HepG2 (cell line): ENCODE results near the gene SULT2B1. TPM values are rescaled to one million over a fixed set of nuclear protein-coding genes. Genes with fewer than 3 reads are reported as not detected.

ENCODE experiments used
- ATAC-seq: fragments of 200-7000 bp; cut with Tn5 transposase; 3 replicates; pipeline ENCODE4 v1.9.1; 2020; ENCODE audit warnings: mild to moderate bottlenecking, moderate library complexity
- BruUV-seq: library from RNA; stranded (reverse); fragments of 400-500 nt; replicated peaks from 2 replicates; lab custom pipeline; 2021; lab: Mats Ljungman, UMichigan
- CTCF ChIA-PET: fragments of 300-600 bp; formaldehyde crosslinking; extraction: SDS; loops from one replicate; lab custom pipeline; 2021; ENCODE audit warnings: low total read pairs, inconsistent platforms, low intra/inter-chr PET ratio; lab: Yijun Ruan, JAX
- POLR2A ChIA-PET: fragments of 350-600 bp; sonication (Branson Sonifier 250); formaldehyde crosslinking; loops from one replicate; lab custom pipeline; 2020; ENCODE audit warnings: antibody characterized with exemption, inconsistent platforms; lab: Yijun Ruan, JAX
- DNase-seq: peaks from one replicate; pipeline ENCODE4 v3.0.0-alpha.2; 2015; ENCODE audit warnings: low spot score
- FAIRE-seq: peaks from 3 replicates; lab custom pipeline; 2011; peaks lifted over from hg19 to GRCh38; lab: Jason Lieb, UNC
- H2AFZ ChIP-seq: one replicate; pipeline ENCODE4 v1.6.1; 2011; ENCODE audit warnings: low read length, inconsistent platforms
- H3K27ac ChIP-seq: fragments of 300-600 bp; 3 replicates; pipeline ENCODE4 v1.8.0; 2011; ENCODE audit warnings: mixed run types, mild to moderate bottlenecking, mixed read lengths, low read length, inconsistent platforms; ENCODE audit not compliant: insufficient read depth; ENCODE audit errors: extremely low read length
- H3K27me3 ChIP-seq, 2 experiments: fragments of 200-600 bp in 1 of 2; 2 replicates in 1 of 2; 3 replicates in 1 of 2; pipeline versions ENCODE4 v1.6.0 to v1.8.0; 2011; ENCODE audit warnings: low read length in 2 of 2, mild to moderate bottlenecking in 2 of 2, moderate library complexity in 2 of 2, inconsistent platforms in 1 of 2; ENCODE audit not compliant: insufficient read depth in 2 of 2, control insufficient read depth in 1 of 2
- H3K36me3 ChIP-seq, 2 experiments: fragments of 200-600 bp in 1 of 2; replicated peaks in 1 of 2; 2 replicates in 1 of 2; 3 replicates in 1 of 2; pipeline versions ENCODE4 v1.5.1 to v1.8.0; 2011; ENCODE audit warnings: low read length in 2 of 2, inconsistent platforms in 1 of 2; ENCODE audit not compliant: insufficient read depth in 2 of 2, control insufficient read depth in 1 of 2
- H3K4me1 ChIP-seq: 2 replicates; pipeline ENCODE4 v1.5.1; 2012; ENCODE audit warnings: low read length, inconsistent platforms; ENCODE audit not compliant: insufficient read depth
- H3K4me2 ChIP-seq: 2 replicates; pipeline ENCODE4 v1.6.0; 2011; ENCODE audit warnings: low read depth, low read length, inconsistent platforms
- H3K4me3 ChIP-seq, 3 experiments: fragments of 200-600 bp in 1 of 3; sonication (generic), shearing (Covaris generic) in 1 of 3; replicated peaks in 1 of 3; 2 replicates each; pipeline ENCODE4 v1.5.1; 2011 to 2016; ENCODE audit warnings: low read length in 3 of 3, inconsistent platforms in 2 of 3, low read depth in 2 of 3, mild to moderate bottlenecking in 2 of 3, control low read depth in 1 of 3, mixed read lengths in 1 of 3; ENCODE audit not compliant: insufficient read depth in 1 of 3
- H3K79me2 ChIP-seq: one replicate; pipeline ENCODE4 v1.6.1; 2011; ENCODE audit warnings: low read length, inconsistent platforms; ENCODE audit not compliant: insufficient read depth
- H3K9ac ChIP-seq: 2 replicates; pipeline ENCODE4 v1.6.0; 2011; ENCODE audit warnings: mild to moderate bottlenecking, low read depth, low read length, inconsistent platforms; ENCODE audit not compliant: insufficient read depth
- H3K9me3 ChIP-seq: 2 replicates; pipeline ENCODE4 v1.5.1; 2012; ENCODE audit warnings: mild to moderate bottlenecking, low read length
- H4K20me1 ChIP-seq: 2 replicates; pipeline ENCODE4 v1.6.0; 2011; ENCODE audit warnings: inconsistent platforms, mild to moderate bottlenecking, low read length, moderate library complexity; ENCODE audit not compliant: insufficient read depth
- ASH2L ChIP-seq: fragments of 300-600, 200-600 bp; sonication (generic); IDR thresholded peaks from 2 replicates; pipeline ENCODE4 v1.7.0; 2017; ENCODE audit warnings: low read depth, mild to moderate bottlenecking, moderate library complexity, mixed read lengths, low read length; ENCODE audit not compliant: insufficient read length
- NFYB ChIP-seq: sonication (generic); formaldehyde crosslinking; IDR thresholded peaks from 2 replicates; pipeline ENCODE4 v1.4.0; 2020; ENCODE audit warnings: missing genetic modification reagents
- SMAD1 ChIP-seq: sonication (generic); formaldehyde crosslinking; IDR thresholded peaks from 2 replicates; pipeline ENCODE4 v1.4.0; 2020; ENCODE audit warnings: missing genetic modification reagents, low read depth, mild to moderate bottlenecking, borderline replicate concordance
- TBL1XR1 ChIP-seq: fragments of 150-350 bp; IDR thresholded peaks from 2 replicates; pipeline ENCODE4 v1.6.1; 2014; ENCODE audit warnings: borderline replicate concordance, low read length; ENCODE audit not compliant: partially characterized antibody
- ZIK1 ChIP-seq: sonication (generic); formaldehyde crosslinking; IDR thresholded peaks from 2 replicates; pipeline ENCODE4 v1.5.0; 2020; ENCODE audit warnings: mild to moderate bottlenecking, low read depth, missing genetic modification reagents, borderline replicate concordance
- ZNF33B ChIP-seq: sonication (generic); formaldehyde crosslinking; IDR thresholded peaks from 2 replicates; pipeline ENCODE4 v1.5.1; 2020; ENCODE audit warnings: mild to moderate bottlenecking, missing genetic modification reagents
- WGBS: methylation state at CpG from one replicate; pipeline ENCODE4 v1.1.6; 2017; ENCODE audit warnings: low lambda C conversion rate; 5-methylcytosine and 5-hydroxymethylcytosine counted together
- in situ Hi-C: cut with HindIII; loops from 2 replicates; pipeline ENCODE4 v1.10.0; 2017; ENCODE audit warnings: low pct_unique_long_range_greater_than_20kb; ENCODE audit not compliant: extremely low pct_ligation_motif_present
- intact Hi-C: fragments of 100-400 bp; cut with micrococcal nuclease; formaldehyde crosslinking; loops from one replicate; pipeline ENCODE4 v1.10.0; 2022; ENCODE audit not compliant: unreplicated experiment
- polyA plus RNA-seq, 8 experiments: library from polyadenylated mRNA; depleted of rRNA in 3 of 8; stranded (reverse) in 7 of 8; unstranded in 1 of 8; fragments of >200 nt; fragmentation: Illumina TruSeq in 4 of 8; extraction: Trizol in 4 of 8; gene quantifications; 2 replicates each; pipeline versions ENCODE4 v1.2.1 to v1.2.3, GENCODE V29; 2011 to 2016; ENCODE audit warnings: low read depth in 4 of 8, missing spikeins in 1 of 8, mixed read lengths in 1 of 8; ENCODE audit not compliant: insufficient read depth in 1 of 8
- total RNA-seq, 5 experiments: library from RNA; depleted of rRNA; stranded (reverse); fragments of >200 nt; fragmentation: Illumina TruSeq; extraction: Trizol; gene quantifications; 2 replicates each; pipeline ENCODE4 v1.2.3, GENCODE V29; 2016; ENCODE audit warnings: low read depth in 1 of 5
- TF ChIP-seq, protein P1 (sequence below): sonication (generic); formaldehyde crosslinking; IDR thresholded peaks from 2 replicates; pipeline ENCODE4 v1.8.1; 2022; ENCODE audit warnings: low read depth, mild to moderate bottlenecking, missing genetic modification reagents
- TF ChIP-seq, protein P2 (sequence below): sonication (generic); formaldehyde crosslinking; IDR thresholded peaks from 2 replicates; pipeline ENCODE4 v1.8.0; 2022; ENCODE audit warnings: mild to moderate bottlenecking, missing genetic modification reagents, moderate library complexity
- TF ChIP-seq, protein P3 (sequence below): sonication (generic); formaldehyde crosslinking; IDR thresholded peaks from 2 replicates; pipeline ENCODE4 v1.4.0; 2020; ENCODE audit warnings: mild to moderate bottlenecking, low read depth, missing genetic modification reagents

Gene SULT2B1
- total and polyA plus RNA-seq, 2 of the 13 experiments (the other 11 are each of a cell fraction or from before 2014, with no cell fraction given): 0.13 TPM; not detected in 1

DNA sequence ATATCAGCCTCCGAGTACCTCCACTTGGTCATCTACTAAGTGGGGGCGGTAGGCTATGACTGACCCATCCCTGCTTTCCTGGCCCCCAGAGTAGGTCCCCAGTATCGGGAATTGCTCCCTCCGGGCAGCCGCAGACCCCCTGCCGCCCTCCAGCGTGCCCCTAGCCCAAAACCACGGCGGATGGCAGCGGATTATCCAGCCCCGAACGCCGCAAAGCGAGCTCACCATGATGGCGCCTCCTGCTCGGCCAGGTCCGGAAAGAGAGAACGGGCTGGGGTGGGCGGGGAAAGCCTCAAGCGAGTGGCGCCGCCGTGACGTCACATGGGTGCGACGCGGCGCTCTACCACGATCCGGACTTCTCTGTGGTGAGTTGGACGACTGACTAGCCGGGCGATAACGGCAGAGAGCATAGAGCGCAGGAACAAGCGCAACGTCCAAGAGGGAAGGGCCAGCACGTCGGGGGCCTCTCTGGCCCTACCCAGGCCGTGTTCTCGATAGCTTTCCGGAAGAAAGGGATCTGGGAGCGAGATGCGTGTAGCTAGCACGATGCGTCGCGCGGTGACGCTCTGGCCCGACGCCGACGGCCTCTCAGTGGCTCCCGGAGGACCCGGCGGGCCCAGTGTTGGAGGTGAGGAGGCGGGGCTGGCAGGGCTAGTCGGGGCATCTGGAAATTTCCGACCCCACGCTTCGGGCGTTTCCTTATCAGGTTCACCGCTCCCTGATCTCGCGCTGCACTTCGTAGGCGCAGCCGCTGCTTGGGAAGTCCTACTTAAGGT lies 67.1 kb downstream of the SULT2B1 start, which contains the start of the genes RPL18 and SPHK2 (continued):
- TF ChIP-seq, protein P1, sequence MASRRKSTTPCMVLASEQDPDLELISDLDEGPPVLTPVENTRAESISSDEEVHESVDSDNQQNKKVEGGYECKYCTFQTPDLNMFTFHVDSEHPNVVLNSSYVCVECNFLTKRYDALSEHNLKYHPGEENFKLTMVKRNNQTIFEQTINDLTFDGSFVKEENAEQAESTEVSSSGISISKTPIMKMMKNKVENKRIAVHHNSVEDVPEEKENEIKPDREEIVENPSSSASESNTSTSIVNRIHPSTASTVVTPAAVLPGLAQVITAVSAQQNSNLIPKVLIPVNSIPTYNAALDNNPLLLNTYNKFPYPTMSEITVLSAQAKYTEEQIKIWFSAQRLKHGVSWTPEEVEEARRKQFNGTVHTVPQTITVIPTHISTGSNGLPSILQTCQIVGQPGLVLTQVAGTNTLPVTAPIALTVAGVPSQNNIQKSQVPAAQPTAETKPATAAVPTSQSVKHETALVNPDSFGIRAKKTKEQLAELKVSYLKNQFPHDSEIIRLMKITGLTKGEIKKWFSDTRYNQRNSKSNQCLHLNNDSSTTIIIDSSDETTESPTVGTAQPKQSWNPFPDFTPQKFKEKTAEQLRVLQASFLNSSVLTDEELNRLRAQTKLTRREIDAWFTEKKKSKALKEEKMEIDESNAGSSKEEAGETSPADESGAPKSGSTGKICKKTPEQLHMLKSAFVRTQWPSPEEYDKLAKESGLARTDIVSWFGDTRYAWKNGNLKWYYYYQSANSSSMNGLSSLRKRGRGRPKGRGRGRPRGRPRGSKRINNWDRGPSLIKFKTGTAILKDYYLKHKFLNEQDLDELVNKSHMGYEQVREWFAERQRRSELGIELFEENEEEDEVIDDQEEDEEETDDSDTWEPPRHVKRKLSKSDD (CRISPR knock-in tag): peak; percentile 93; the same call in 1 of the 2 replicates

DNA sequence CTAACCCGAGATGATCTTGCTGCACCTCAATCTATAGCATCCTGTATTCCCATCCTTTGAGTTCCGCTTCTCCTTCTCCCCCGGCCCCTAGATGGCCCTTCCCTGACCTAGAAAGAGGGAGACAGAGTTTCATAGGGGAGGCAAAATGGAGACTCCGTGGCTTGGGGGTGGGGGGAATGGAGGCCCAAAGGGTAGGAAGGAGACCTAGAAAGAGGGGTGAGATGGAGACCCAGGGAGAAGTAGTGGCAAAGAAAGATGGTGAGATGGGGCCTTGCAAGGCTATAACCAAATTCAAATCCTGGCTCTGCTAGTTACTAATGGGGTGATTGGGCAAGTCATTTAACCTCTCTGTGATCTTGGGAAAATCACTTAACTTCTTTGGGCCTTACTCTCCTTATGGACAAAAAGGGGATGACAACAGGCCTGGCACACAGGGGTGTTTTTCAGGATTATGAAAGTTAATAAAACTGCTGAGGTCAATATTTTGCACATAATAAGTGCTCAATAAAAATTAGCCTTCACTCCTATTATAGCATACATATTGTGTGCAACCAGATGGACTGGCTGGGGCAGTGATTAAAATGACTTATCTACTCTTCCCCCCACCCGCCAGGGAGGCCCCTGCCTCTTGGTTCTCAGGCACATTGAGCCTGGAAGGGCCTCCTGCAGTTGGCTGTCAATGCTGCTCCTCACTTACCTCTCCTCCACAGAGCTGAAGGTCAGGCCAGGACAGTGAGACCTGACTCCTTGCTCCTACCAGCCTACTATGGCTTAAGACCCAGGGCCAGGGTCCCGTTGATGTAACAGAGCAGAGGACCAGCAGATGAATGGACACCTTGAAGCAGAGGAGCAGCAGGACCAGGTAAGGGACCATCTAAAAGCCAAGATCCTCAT lies 68.0 kb downstream of the SULT2B1 start:
- Histone ChIP-seq H4K20me1 (peaks cover 36% of the 10 kb centered on the region), H3K36me3 (peaks cover 15 to 28% of the 10 kb centered on the region in 2 experiments), H2AFZ (no peak overlapping the region), H3K4me3 (peak overlapping the region; percentile 67 to 99 (median 89)), H3K9ac (peak overlapping the region; percentile 83), H3K79me2 (peaks cover 33% of the 10 kb centered on the region), H3K27ac (peak overlapping the region; percentile 76), H3K9me3 (no peaks in the 10 kb centered on the region), H3K27me3 (no peaks in the 10 kb centered on the region; a peak in 1 of 5 replicates), H3K4me2 (peak overlapping the region; percentile 93), H3K4me1 (peaks cover 55% of the 10 kb centered on the region)
- DNase-seq: no peak
- ATAC-seq: no peak
- BruUV-seq: TSS peak; percentile 72
- no peak for FAIRE-seq
- ChIA-PET POLR2A (interaction anchor here (0.6 to 1.6 kb wide), 38 partner anchors 8 to 1022 kb away, joined by 3 to 61 read pairs (median 5); partner anchors contain the start of genes CA11, DBP, NUCB1 and SCAF1), CTCF (no interaction called here)
- intact Hi-C loops: loop anchor here (2.0 kb wide), 1 partner anchor 15 kb away; no protein-coding TSS in a partner anchor
- WGBS: 39% methylated on average over 6 of the region's 6 CpGs
- in situ Hi-C loops: no loop called here
- no peak for TF ChIP-seq ZNF33B (CRISPR knock-in tag)
- TF ChIP-seq, protein P2, sequence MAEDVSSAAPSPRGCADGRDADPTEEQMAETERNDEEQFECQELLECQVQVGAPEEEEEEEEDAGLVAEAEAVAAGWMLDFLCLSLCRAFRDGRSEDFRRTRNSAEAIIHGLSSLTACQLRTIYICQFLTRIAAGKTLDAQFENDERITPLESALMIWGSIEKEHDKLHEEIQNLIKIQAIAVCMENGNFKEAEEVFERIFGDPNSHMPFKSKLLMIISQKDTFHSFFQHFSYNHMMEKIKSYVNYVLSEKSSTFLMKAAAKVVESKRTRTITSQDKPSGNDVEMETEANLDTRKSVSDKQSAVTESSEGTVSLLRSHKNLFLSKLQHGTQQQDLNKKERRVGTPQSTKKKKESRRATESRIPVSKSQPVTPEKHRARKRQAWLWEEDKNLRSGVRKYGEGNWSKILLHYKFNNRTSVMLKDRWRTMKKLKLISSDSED (CRISPR knock-in tag): no peak
- TF ChIP-seq, protein P3, sequence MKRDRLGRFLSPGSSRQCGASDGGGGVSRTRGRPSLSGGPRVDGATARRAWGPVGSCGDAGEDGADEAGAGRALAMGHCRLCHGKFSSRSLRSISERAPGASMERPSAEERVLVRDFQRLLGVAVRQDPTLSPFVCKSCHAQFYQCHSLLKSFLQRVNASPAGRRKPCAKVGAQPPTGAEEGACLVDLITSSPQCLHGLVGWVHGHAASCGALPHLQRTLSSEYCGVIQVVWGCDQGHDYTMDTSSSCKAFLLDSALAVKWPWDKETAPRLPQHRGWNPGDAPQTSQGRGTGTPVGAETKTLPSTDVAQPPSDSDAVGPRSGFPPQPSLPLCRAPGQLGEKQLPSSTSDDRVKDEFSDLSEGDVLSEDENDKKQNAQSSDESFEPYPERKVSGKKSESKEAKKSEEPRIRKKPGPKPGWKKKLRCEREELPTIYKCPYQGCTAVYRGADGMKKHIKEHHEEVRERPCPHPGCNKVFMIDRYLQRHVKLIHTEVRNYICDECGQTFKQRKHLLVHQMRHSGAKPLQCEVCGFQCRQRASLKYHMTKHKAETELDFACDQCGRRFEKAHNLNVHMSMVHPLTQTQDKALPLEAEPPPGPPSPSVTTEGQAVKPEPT (CRISPR knock-in tag): peak; percentile 56; the same call in 1 of the 2 replicates
- no peak for TF ChIP-seq SMAD1 (CRISPR knock-in tag)
- peak; percentile 2 for TF ChIP-seq ASH2L
- no peak for TF ChIP-seq TBL1XR1
- TF ChIP-seq NFYB (CRISPR knock-in tag): no peak
- TF ChIP-seq ZIK1 (CRISPR knock-in tag): 0 out of 2 replicates have a peak, but pooled peaks have one; percentile 2
